HUDEP-2 (cell line): ENCODE measurements around the gene NPAS2.

Source experiments
- DNase-seq, 76 experiments: peaks; one replicate each; lab custom pipeline; 2025; ENCODE audit not compliant: unreplicated experiment in 76 of 76; lab: John Stamatoyannopoulos, UW

Gene NPAS2

DNA sequence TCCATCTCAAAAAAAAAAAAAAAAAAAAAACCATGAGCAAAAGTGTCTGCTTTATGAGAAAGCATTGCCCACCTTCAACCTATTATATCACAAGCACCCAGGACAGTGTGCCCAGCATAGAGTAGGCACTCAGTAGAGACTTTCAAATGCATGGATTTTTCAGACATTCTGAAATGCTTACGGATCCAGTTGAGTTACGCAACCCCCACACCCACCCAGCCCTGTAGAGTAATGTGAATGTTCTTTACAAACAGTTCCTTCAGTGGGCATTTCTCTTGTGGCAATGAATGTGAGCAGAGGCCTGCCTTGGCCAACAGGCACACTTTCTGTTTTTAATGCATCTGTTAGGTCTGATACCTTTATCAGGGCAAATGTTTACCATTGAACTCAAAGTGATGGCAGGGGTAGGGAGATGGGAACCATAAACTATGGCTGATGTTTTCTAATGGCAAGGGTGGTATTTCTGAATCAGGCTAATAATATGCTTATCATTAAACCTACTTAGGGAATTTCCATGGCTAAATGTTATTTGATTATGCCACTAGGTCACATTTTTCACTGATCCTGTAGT lies 117.1 kb downstream of the NPAS2 start:
- DNase-seq = peak in 1 of 76 experiments; percentile 66

DNA sequence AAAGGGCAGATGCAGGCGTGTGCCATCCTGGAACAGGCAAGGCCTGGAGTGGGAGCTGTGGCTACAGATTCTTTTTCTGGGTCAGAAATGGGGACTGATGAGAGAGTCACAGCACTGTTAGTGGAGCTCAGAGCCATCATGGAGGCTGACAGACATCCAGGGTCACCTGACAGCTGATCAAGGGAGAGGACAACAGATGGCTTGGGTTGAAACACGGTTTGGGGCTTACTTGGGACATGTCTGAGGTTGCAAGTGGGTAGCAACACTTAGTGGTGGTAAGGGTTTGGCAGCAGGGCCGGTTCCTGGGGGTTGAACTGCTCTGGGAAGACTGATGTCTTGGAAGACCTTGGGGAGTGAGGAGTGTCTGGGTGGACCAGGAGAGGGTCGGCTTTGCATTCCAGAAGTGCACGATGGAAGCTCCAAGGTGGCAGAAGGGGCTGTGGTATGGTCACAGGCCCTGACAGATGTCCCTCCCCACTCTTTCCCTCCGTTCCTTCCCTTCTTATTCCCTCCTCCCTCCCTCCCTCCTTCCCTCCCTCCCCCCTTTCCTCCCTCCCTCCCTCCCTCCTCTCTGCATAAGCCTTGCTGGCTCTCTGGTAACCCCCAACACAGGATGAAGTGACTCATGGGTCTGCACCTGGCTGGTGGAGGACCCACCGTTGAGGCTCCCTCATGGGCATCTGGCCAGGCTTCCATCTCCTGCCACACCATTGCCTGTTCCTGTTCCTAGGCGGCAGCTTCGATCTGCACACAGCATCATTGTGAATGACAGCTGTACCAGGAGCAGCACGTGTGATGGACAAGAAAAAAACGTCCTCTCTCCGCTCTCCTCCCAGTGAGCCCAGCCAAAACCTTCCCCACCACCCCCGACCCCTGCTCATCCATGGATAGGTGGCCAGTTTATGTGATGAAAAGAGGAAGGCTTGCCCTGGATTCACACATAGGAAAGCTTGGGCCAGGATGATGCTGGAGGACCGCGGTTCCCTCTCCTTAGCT lies 118.4 kb downstream of the NPAS2 start:
- no peak for DNase-seq

DNA sequence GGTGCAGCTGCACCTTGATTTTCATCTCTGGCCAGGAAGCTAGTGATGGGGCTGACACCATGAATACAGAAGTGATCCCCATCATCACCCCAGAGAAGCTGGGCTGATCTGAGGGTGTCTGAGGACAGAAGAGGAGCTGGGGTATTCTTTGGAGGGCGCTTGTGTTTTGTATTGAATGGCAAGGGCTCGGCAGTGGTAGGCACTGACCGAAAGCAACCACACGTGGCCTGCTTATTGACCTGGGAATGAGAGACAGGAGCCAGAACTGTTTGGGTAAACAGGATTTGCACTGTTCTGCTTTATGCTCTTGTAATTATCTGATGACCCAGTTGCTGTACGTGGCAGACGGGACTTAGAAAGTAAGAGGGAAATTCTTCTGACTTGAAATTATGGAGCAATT lies 119.5 kb downstream of the NPAS2 start:
- no peak for DNase-seq

DNA sequence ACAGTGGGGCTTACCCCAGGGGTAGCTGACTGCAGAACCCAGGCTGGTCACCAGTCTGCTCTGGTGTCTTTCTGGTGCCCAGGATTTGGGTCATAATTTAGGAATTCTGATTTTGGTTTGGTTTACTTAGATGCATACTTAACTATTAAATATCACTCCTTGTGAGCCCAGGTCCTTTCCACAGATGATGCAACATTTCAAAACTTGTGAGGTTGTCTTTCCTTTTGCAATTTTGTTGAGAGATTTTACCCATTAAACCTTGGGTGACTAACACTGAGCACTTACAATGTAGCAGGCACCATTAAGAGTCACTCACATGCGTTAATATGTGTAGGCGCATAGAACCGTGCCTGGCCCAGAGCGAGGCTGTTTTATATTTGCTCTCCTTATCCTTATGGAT lies 120.3 kb downstream of the NPAS2 start:
- DNase-seq = no peak

DNA sequence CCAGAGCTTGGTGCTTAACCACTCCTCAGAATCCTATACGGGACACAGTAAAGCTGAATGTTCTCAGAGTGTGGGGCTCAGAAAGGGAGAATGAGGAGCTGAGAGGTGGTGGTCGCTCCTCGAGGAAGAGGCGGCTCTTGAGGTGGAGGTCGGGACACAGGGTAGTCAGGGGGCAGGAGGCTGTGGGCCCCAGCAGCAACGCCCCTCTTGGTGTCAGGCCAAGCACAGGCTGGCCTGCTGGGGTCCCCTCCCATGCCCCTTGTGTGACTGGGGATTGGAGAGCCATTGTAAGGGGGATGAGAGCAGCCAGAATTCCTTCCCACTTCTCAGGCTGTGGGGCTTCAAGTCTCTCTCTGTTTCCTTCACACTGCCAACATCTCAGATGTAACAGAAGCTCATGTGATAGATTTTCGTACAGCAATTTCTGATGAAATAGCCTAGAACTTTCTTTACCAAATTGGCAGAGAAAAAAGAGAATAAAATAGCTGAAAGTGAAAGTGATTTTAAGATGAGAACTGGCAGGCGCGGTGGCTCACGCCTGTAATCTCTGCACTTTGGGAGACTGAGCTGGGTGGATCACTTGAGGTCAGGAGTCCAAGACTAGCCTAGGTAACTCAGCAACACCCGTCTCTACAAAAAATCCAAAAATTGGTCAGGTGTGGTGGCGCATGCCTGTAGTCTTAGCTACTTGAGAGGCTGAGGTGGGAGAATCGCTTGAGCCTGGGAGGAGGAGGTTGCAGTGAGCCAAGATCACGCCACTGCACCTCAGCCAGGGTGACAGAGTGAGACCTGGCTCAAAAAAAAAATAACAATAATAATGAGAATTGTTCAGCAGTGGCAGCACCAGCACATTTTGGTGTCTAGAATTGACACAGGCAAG lies 121.1 kb downstream of the NPAS2 start:
- DNase-seq = no peak

DNA sequence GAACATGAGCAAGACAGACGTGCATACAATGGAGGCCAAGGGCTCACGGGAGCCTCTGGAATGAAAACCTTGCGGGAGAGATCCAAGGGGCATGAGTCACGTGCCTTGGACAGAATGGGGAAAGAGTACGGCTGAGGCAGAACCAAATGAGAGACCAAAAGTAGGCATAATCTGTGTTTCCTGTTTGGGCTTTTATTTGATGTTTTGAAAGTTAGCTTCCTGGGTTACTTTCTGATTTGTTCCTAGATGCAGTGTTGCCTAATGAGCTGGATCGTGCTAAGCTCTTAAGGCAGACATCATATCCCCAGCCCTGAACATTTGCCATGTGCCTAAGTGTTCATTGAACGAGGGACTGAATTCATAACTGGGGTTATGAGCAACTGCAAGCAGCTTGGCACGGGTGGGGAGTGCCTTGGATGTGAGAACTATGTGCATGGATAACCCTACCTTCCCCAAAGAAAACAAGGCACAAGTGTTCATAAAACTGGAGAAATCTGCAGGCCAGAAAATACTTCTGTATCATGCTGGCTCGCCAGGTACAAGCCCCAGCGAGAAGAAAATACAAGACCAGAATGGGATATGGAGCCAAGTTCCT lies 121.8 kb downstream of the NPAS2 start:
- no peak for DNase-seq

DNA sequence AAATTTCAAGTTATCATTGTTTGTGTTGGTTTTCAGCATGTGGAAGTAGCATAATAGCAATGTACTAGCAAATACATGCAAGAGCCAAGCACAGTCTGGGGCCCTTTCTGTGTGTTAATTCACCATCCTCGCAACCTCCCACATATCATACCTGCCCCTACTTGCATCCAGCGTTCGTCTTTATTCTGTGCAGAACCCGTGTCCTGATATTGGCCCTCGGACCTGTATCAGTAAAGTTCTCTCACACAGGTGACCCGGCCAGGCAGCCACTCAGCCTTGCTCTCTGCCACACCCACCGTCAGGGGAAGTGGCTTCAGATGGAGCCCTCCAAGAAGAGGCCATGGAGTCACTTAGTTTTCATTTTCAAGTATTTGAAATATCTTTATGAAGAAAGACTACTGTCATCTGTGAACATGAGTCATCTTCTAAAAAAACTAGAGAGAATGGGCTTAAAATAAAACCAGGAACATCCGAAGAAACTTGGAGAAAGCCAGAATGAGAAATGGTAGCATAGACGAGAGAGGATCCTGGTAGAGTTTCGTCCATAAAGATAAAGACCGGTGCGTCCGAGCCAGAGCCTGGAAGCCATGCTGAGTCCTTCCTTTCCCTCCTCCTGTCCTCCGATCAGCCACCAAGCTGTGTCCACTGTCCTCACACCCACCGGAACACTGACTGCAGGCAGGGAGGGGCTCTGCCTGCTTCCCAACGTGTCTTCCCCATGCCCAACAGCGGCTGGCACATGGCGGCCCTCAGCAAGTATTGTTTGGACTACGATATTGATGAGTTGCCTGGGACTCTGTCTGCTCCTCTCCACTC lies 124.9 kb downstream of the NPAS2 start:
- DNase-seq = no peak

DNA sequence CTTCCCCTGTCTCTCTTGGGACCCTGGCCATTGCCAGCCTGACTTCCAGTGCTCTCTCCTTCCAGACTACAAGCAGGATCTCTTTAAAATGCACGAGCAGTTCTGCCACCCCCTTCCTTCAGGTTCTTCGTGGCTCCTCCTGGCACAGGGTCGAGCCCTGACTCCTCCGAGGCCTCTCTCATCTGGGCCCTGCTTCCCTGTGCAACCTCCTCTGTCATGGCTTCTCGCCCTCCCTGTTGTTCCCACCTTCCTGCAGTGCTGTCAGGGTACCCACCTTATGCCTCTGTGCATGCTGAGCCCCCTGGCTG lies 125.4 kb downstream of the NPAS2 start:
- no peak for DNase-seq

DNA sequence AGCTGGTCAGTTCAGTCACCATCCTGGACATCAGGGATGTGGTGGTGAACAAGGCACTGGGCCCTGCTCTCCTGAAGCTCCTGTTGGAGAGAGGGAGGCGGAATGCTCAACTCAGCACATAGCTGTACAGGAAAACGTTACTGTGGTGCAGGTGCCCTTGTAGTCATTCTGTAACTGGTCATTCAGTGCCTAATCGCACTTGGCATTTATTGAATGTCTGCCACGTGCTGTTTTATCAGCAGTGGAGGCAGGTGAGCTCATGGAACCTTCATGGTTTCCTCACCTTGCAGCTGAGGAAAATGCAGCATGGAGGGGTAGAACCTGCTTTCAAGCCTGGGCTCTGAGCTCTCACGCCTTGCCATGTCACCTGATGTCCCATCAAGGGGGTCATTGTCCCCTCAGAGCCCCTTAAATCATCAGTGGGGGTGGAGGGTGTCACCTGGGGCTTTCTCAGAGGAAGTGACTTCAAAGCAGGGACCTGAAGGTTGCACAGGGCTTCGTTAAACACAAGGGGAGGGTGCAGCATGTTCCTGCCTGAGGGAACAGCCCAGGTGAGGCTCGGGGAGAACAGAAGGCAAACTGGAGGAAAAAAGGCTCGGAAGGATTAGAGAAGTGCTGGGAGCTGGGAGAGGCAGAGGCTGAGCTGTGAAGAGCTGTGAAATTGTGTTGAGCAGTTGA lies 126.1 kb downstream of the NPAS2 start:
- no peak for DNase-seq

DNA sequence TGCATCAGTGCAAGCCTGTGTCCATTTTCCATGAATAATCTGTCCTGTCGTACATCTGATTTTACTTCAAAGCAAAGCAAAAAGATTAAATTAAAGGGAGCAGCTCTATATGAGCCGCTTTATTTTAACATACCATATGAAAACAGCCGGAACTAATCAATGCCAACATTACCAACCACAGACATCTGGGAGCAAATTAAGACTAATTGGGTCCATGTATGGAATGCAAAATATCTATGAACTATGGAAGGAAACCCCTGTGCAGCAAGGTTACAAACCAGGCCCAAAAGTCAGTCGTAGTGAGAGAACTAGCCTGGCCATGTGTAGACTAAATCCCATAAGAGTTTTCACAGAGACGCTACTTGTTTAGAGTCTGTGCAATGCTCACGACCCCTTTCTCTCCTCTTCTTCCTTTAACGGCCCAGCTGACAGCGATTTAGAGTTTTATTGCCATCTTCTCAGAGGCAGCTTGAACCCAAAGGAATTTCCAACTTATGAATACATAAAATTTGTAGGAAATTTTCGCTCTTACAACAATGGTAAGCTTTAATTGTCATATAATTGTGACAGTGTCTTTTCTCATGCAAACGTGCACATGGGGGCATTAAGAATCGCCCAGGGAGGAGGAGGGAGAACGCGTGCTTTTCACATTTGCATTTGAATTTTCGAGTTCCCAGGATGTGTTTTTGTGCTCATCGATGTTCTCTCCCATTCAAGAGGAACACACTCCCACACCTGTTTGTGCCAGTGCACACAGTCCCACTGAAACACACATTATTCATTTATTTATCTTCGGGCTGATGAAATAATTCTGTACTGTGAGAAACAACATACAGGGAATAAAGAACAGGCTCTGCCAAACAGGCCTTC lies 129.2 kb downstream of the NPAS2 start:
- DNase-seq = no peak

DNA sequence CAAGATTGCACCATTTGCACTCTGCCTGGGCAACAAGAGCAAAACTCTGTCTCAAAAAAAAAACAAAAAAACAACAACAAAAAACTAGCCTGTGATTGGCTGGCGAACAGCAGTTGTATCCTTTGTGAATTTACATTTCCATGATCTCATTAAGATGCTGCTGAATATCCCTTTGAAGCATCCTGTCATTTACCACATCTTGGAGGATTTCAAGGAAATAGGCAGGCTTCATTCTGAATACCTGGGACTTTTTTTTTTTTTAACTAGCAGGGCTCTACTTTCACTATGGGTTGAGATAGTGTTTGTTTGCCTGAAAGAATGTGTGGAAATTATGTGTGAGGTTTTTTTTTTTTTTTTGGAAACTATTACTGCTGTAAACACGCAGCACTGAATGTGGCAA lies 132.6 kb downstream of the NPAS2 start:
- DNase-seq = no peak

DNA sequence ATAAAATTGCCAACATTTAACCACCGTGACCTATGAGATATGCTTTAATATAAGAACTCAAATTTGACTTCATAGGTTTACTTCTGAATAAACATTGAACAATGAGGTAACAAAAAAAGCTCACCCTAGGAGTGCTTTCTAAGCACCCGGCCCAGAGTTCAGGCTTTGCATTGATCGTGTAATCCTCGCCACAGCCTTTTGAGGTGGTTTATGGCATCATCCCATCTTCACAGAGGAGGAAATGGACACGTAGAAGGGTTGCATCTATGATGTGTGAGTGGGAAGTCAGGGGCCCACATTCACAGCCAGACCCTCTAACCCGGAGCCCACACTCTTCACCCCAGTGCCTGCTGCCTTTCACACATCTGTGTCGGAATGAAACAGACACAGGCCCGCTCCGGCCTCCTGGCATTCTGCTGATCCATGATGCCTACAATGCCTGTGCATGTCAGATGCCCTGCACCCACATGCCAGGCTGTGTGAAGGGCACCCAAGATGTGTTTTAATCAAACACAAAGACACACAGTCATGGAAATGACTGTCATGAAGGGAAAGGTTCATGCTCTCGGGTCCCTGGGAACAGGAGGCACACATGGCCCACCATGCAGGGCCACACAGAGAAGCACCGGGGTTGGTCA lies 133.6 kb downstream of the NPAS2 start:
- DNase-seq = no peak

DNA sequence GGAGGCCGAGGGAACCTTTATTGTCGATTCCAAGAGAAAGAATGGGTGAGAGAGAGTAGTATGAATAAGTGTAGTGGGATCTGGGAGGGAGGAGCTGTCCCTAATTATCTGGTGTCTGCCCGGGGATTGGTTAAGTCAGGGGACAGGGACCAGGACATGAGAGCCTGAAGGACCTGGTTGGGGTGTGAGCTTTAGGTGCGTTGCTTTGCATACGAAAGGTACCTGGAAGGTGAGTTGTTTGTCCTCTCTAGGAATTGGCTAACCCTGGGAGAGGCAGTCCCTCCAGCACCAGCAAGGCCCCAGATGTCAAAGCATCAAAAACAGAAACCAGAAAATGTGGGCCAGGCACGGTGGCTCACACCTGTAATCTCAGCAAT lies 134.1 kb downstream of the NPAS2 start:
- DNase-seq = no peak

DNA sequence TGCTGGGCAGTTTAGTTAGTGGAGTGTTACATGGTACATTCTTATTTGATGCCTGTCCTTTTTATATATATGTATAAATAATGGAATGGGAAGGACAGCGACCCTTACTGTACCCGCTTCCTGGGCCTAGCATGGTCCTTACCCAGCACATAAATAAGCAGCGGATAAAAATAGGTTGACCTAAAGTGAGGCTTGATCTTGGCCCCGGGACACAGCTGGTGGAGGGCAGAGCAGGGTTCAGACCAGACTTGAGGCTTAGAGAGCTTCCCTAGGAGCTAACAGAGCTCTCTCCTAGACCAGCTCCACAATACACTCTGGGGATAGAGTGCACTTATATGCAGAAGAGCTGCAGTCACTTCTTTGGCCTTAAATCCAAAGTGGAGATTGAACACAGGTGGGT lies 135.3 kb downstream of the NPAS2 start:
- DNase-seq = no peak

DNA sequence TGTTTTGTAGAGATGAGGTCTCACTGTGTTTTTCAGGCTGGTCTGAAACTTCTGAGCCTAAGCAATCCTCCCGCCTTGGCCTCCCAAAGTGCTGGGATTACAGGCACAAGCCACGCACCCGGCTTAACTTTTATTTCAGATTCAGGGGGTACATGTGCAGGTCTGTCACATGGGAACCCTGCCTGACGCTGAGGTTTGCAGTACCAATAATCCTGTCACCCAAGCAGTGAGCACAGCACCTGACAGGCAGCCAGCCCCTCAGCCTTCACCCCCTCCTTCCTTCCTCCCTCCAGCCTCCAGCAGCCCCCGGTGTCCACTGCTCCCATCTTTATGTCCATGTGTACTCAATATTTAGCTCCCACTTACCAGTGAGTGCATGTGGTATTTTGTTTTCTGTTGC lies 136.1 kb downstream of the NPAS2 start:
- DNase-seq = no peak

DNA sequence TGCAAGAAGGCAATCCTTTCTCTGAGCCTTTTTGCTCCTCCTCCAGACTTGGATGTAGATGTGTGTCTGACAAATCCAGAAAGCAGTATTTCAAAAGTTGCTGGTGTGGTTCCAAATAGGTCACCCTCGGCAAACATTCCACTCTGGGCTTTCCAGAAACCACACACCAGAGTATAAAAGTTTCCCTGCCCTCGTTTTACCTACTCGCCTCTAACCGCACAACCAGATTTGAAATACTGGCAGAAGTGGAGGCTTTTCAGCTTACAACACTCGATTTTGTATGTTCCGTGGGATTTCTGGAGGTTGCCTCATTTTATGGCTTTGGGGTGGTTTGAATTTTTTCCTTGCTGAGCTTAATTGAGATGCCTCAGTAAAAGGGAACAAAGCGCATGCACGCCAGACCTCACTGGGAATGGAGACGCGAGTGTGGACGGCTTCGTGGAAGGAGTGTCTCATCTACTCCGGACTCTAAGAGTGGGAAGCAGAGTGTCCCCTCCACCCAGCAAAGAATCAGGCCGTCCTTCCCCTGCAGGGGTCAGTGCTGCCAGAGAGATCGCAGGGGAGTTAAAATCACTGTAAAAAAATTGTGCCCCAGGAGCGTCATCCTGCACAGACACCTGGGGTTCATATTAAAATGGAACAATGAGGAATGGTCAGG lies 138.2 kb downstream of the NPAS2 start:
- DNase-seq = no peak

DNA sequence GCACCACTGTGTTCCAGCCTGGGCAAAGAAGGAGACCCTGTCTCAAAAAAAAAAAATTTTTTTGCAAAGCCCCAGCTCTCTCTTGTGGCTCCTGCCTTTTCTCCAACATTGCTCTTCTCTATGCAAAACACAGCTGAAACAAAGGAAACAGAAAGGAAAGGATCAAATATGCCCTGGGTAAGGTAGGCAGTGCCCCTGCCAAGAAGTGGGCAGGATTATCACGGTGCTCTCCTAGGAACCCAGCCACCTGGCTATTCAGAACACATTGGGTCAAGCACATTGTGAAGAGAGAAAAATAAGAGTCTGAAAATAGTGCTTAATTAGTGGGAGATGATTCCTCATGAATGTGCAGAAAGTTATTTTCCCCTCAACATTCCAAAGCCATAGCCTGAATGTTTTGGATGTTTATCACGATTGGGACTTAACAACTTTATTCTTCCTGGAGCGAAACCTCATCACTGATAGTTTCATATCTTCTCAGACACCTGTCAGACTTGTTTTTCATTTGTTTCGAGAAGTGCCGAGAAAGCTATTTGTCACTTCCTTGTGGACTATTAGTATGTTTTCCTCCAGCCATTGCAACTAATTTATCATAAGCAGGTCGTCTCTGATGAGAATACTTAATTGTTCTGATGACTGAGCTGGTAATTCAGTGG lies 139.4 kb downstream of the NPAS2 start:
- DNase-seq = no peak
